HEK293T (cell line): Measurements from ENCODE around the gene FRK.

ENCODE experiments used
- CTCF ChIA-PET: fragments of 350-600 bp; formaldehyde crosslinking; extraction: SDS; loops from one replicate; lab custom pipeline; 2021; ENCODE audit warnings: antibody characterized with exemption, inconsistent platforms; lab: Yijun Ruan, JAX
- POLR2A ChIA-PET: fragments of 350-600 bp; formaldehyde crosslinking; extraction: SDS; loops from one replicate; lab custom pipeline; 2020; ENCODE audit warnings: antibody characterized with exemption, inconsistent platforms; lab: Yijun Ruan, JAX
- DNase-seq: peaks from one replicate; pipeline ENCODE4 v3.0.0; 2012; ENCODE audit warnings: mixed read lengths; ENCODE audit errors: extremely low spot score
- ARNT ChIP-seq: fragments of 450-650 bp; IDR thresholded peaks from 2 replicates; pipeline ENCODE4 v1.6.1; 2017; ENCODE audit warnings: mild to moderate bottlenecking
- BHLHE40 ChIP-seq: fragments of 450-650 bp; IDR thresholded peaks from 2 replicates; pipeline ENCODE4 v1.6.1; 2016; ENCODE audit warnings: mild to moderate bottlenecking, moderate library complexity, borderline replicate concordance
- CTBP1 ChIP-seq: fragments of 450-650 bp; IDR thresholded peaks from 2 replicates; pipeline ENCODE4 v1.6.1; 2016; ENCODE audit warnings: borderline replicate concordance
- ELF4 ChIP-seq: fragments of 450-650 bp; IDR thresholded peaks from 2 replicates; pipeline ENCODE4 v1.6.1; 2017; ENCODE audit warnings: antibody characterized with exemption
- FOXA1 ChIP-seq: fragments of 450-650 bp; IDR thresholded peaks from 2 replicates; pipeline ENCODE4 v1.6.1; 2016; ENCODE audit warnings: mild to moderate bottlenecking
- FOXK2 ChIP-seq: fragments of 450-650 bp; IDR thresholded peaks from 2 replicates; pipeline ENCODE4 v1.6.1; 2016; ENCODE audit warnings: mild to moderate bottlenecking
- FOXM1 ChIP-seq: fragments of 450-650 bp; IDR thresholded peaks from 2 replicates; pipeline ENCODE4 v1.6.1; 2017; ENCODE audit warnings: mild to moderate bottlenecking, borderline replicate concordance
- HDGF ChIP-seq: fragments of 450-650 bp; IDR thresholded peaks from 2 replicates; pipeline ENCODE4 v1.6.1; 2017; ENCODE audit warnings: antibody characterized with exemption, borderline replicate concordance
- L3MBTL2 ChIP-seq: fragments of 450-650 bp; conservative IDR thresholded peaks from 2 replicates; pipeline ENCODE4 v1.6.1; 2016; ENCODE audit warnings: mild to moderate bottlenecking
- LEF1 ChIP-seq: fragments of 450-650 bp; IDR thresholded peaks from 2 replicates; pipeline ENCODE4 v1.6.1; 2017; ENCODE audit warnings: mild to moderate bottlenecking, borderline replicate concordance
- NFRKB ChIP-seq: fragments of 450-650 bp; IDR thresholded peaks from 2 replicates; pipeline ENCODE4 v1.6.1; 2016; ENCODE audit warnings: mild to moderate bottlenecking, moderate library complexity
- SP1 ChIP-seq: fragments of 450-650 bp; IDR thresholded peaks from 2 replicates; pipeline ENCODE4 v1.6.1; 2017
- SUZ12 ChIP-seq: fragments of 450-650 bp; IDR thresholded peaks from 2 replicates; pipeline ENCODE4 v1.6.1; 2016; ENCODE audit warnings: mild to moderate bottlenecking
- TARDBP ChIP-seq: fragments of 450-650 bp; IDR thresholded peaks from 2 replicates; pipeline ENCODE4 v1.6.1; 2016
- ZNF384 ChIP-seq: fragments of 450-650 bp; IDR thresholded peaks from 2 replicates; pipeline ENCODE4 v1.6.1; 2016
- TF ChIP-seq, protein P1 (sequence below): fragments of 450-650 bp; IDR thresholded peaks from 2 replicates; pipeline ENCODE4 v1.6.1; 2016

Gene FRK, protein sequence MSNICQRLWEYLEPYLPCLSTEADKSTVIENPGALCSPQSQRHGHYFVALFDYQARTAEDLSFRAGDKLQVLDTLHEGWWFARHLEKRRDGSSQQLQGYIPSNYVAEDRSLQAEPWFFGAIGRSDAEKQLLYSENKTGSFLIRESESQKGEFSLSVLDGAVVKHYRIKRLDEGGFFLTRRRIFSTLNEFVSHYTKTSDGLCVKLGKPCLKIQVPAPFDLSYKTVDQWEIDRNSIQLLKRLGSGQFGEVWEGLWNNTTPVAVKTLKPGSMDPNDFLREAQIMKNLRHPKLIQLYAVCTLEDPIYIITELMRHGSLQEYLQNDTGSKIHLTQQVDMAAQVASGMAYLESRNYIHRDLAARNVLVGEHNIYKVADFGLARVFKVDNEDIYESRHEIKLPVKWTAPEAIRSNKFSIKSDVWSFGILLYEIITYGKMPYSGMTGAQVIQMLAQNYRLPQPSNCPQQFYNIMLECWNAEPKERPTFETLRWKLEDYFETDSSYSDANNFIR

GRCh38 chr6:116060572-116061283 lies at the start of gene FRK:
Gene FRK, minus strand, starts transcription at chr6:116060891. Its CDS starts 580 bp downstream, at chr6:116060311.
- TF ChIP-seq TARDBP (no peak), HDGF (no peak), FOXM1 (no peak), SP1 (no peak), NFRKB (no peak), SUZ12 (no peak), BHLHE40 (no peak), LEF1 (no peak), CTBP1 (no peak), FOXA1 (no peak), FOXK2 (no peak), L3MBTL2 (no peak), ARNT (no peak), ELF4 (no peak)
- TF ChIP-seq, protein P1, sequence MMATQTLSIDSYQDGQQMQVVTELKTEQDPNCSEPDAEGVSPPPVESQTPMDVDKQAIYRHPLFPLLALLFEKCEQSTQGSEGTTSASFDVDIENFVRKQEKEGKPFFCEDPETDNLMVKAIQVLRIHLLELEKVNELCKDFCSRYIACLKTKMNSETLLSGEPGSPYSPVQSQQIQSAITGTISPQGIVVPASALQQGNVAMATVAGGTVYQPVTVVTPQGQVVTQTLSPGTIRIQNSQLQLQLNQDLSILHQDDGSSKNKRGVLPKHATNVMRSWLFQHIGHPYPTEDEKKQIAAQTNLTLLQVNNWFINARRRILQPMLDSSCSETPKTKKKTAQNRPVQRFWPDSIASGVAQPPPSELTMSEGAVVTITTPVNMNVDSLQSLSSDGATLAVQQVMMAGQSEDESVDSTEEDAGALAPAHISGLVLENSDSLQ, result no peak
- DNase-seq, result no peak
- ChIA-PET POLR2A (interaction anchor here (1.1 to 2.2 kb wide), 3 partner anchors 11 to 40 kb away, joined by 4 to 9 read pairs (median 4); partner anchors contain the start of gene NT5DC1), CTCF (interaction anchor here (0.6 to 2.2 kb wide), 3 partner anchors 18 to 1538 kb away, joined by 3 to 6 read pairs (median 4); no protein-coding TSS in a partner anchor)

- no peak for DNase-seq
- POLR2A ChIA-PET, result interaction anchor here (4.2 kb wide), 1 partner anchor 8 kb away, joined by 24 read pairs; the partner anchor contains the start of gene NT5DC1
- no peak for TF ChIP-seq SP1
- no peak for TF ChIP-seq NFRKB
- TF ChIP-seq BHLHE40, result no peak
- TF ChIP-seq ELF4, result no peak
- TF ChIP-seq TARDBP, result no peak
- CTCF ChIA-PET, result interaction anchor here (0.5 kb wide), 1 partner anchor 31 kb away, joined by 3 read pairs; no protein-coding TSS in a partner anchor
These were observed 48.1 kb upstream of the FRK start for GRCh38 chr6:116108836-116109235.

- no peak for DNase-seq
- POLR2A ChIA-PET, result no interaction called here
- CTCF ChIA-PET, result interaction anchor here (0.8 to 1.1 kb wide), 2 partner anchors 9 to 95 kb away, joined by 3 to 4 read pairs; no protein-coding TSS in a partner anchor
- TF ChIP-seq CTBP1 (no peak), FOXM1 (no peak), HDGF (no peak), ZNF384 (no peak), BHLHE40 (no peak), FOXK2 (no peak), FOXA1 (no peak), L3MBTL2 (no peak), NFRKB (no peak), TARDBP (no peak), SP1 (no peak)
- TF ChIP-seq, protein P1, result no peak
These were observed 45.5 kb upstream of the FRK start for GRCh38 chr6:116106146-116106545.

GRCh38 chr6:116105247-116105646 lies 44.6 kb upstream of the FRK start:
- ChIA-PET CTCF (no interaction called here), POLR2A (no interaction called here)
- no peak for TF ChIP-seq FOXA1
- no peak for TF ChIP-seq ZNF384
- no peak for TF ChIP-seq ELF4
- TF ChIP-seq HDGF, result no peak
- TF ChIP-seq, protein P1, result no peak
- no peak for TF ChIP-seq LEF1
- TF ChIP-seq SP1, result no peak
- TF ChIP-seq CTBP1, result no peak
- TF ChIP-seq ARNT, result no peak
- no peak for TF ChIP-seq TARDBP
- TF ChIP-seq SUZ12, result no peak
- TF ChIP-seq NFRKB, result no peak
- no peak for TF ChIP-seq L3MBTL2
- TF ChIP-seq FOXM1, result no peak

DNA sequence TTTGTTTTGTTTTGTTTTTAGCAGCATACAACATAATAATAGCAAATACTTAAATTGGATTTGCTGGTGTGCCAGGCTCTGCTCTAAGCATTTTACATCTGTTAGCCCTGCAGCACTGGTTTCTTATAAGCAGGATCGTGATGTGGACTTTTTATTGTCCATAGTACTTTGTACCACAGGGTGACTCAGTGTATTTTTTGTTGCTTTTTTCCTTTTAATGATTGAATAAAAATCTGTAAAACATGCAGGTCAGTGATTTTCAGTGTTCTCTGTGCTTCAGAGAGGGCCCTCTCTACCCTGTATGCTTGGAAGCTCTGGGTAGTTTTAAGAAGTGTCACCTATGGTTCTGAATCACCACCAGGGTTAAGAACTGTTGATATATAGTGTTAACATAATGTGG lies 43.9 kb upstream of the FRK start:
- TF ChIP-seq, protein P1, result no peak
- TF ChIP-seq L3MBTL2, result no peak
- TF ChIP-seq BHLHE40, result no peak
- TF ChIP-seq TARDBP, result no peak
- POLR2A ChIA-PET, result no interaction called here
- no peak for DNase-seq
- CTCF ChIA-PET, result interaction anchor here (0.8 kb wide), 1 partner anchor 94 kb away, joined by 3 read pairs; no protein-coding TSS in a partner anchor

More at GRCh38 chr6:116105247-116105646, 44.6 kb upstream of the FRK start:
- no peak for DNase-seq
